H9 (cell line): ENCODE results near the gene ENO3. TPM values are rescaled to one million over a fixed set of nuclear protein-coding genes. Genes with fewer than 3 reads are reported as not detected.

Experiments used
- DNase-seq: peaks from one replicate; pipeline ENCODE4 v3.0.0-alpha.2; 2017
- H2AFZ ChIP-seq: one replicate; pipeline ENCODE4 v1.6.1; 2013; ENCODE audit warnings: mild to moderate bottlenecking, low read length, control low read depth, moderate library complexity
- H2AK5ac ChIP-seq: 2 replicates; pipeline ENCODE4 v1.6.1; 2013; ENCODE audit warnings: low read length, control low read depth, mixed read lengths; ENCODE audit not compliant: insufficient read length
- H2BK120ac ChIP-seq: one replicate; pipeline ENCODE4 v1.6.1; 2013; ENCODE audit warnings: low read depth, mild to moderate bottlenecking, low read length, control low read depth, inconsistent platforms; ENCODE audit not compliant: poor library complexity, severe bottlenecking
- H2BK12ac ChIP-seq: 2 replicates; pipeline ENCODE4 v1.6.1; 2013; ENCODE audit warnings: low read length, control low read depth, mixed read lengths, low read depth; ENCODE audit not compliant: insufficient read length
- H2BK15ac ChIP-seq: 2 replicates; pipeline ENCODE4 v1.6.1; 2013; ENCODE audit warnings: low read depth, low read length, control low read depth
- H2BK20ac ChIP-seq: one replicate; pipeline ENCODE4 v1.6.1; 2013; ENCODE audit warnings: low read depth, mild to moderate bottlenecking, low read length, control low read depth, inconsistent platforms; ENCODE audit not compliant: poor library complexity, severe bottlenecking
- H2BK5ac ChIP-seq: 2 replicates; pipeline ENCODE4 v1.6.1; 2013; ENCODE audit warnings: low read length, control low read depth, mixed read lengths; ENCODE audit not compliant: insufficient read length
- H3K14ac ChIP-seq: 2 replicates; pipeline ENCODE4 v1.6.1; 2013; ENCODE audit warnings: low read length, control low read depth; ENCODE audit not compliant: insufficient read depth
- H3K18ac ChIP-seq: 2 replicates; pipeline ENCODE4 v1.6.1; 2013; ENCODE audit warnings: low read depth, mild to moderate bottlenecking, mixed read lengths, low read length, control low read depth; ENCODE audit not compliant: insufficient read length
- H3K23ac ChIP-seq: 2 replicates; pipeline ENCODE4 v1.6.1; 2013; ENCODE audit warnings: low read length, control low read depth, mixed read lengths, low read depth; ENCODE audit not compliant: insufficient read length
- H3K23me2 ChIP-seq: 2 replicates; pipeline ENCODE4 v1.6.1; 2013; ENCODE audit warnings: low read depth, mild to moderate bottlenecking, mixed read lengths, low read length, control low read depth; ENCODE audit not compliant: insufficient read length, poor library complexity, severe bottlenecking
- H3K27ac ChIP-seq: 2 replicates; pipeline ENCODE4 v1.5.1; 2013; ENCODE audit warnings: low read length, control low read depth, mixed read lengths, low read depth; ENCODE audit not compliant: insufficient read length
- H3K27me3 ChIP-seq: 2 replicates; pipeline ENCODE4 v1.6.1; 2013; ENCODE audit warnings: low read length, control low read depth, inconsistent platforms; ENCODE audit not compliant: insufficient read depth
- H3K4ac ChIP-seq: 2 replicates; pipeline ENCODE4 v1.6.1; 2013; ENCODE audit warnings: low read depth, mild to moderate bottlenecking, control low read depth, inconsistent platforms, low read length, moderate library complexity
- H3K4me1 ChIP-seq: 2 replicates; pipeline ENCODE4 v1.6.1; 2013; ENCODE audit warnings: low read length, control low read depth, inconsistent platforms; ENCODE audit not compliant: insufficient read depth
- H3K4me2 ChIP-seq: 2 replicates; pipeline ENCODE4 v1.6.1; 2013; ENCODE audit warnings: low read length, control low read depth, mixed read lengths; ENCODE audit not compliant: insufficient read length, insufficient read depth
- H3K56ac ChIP-seq: 2 replicates; pipeline ENCODE4 v1.6.1; 2013; ENCODE audit warnings: low read depth, mild to moderate bottlenecking, mixed read lengths, low read length, control low read depth; ENCODE audit not compliant: insufficient read length
- H3K79me1 ChIP-seq: 2 replicates; pipeline ENCODE4 v1.6.1; 2013; ENCODE audit warnings: low read depth, mild to moderate bottlenecking, moderate library complexity, low read length, control low read depth, inconsistent platforms; ENCODE audit not compliant: insufficient read depth, poor library complexity, severe bottlenecking
- H3K79me2 ChIP-seq: 2 replicates; pipeline ENCODE4 v1.6.1; 2013; ENCODE audit warnings: low read length, control low read depth, inconsistent platforms; ENCODE audit not compliant: insufficient read depth
- H3K9ac ChIP-seq: 2 replicates; pipeline ENCODE4 v1.6.1; 2013; ENCODE audit warnings: low read length, control low read depth, mixed read lengths; ENCODE audit not compliant: insufficient read length; ENCODE audit errors: extremely low read depth
- H3K9me3 ChIP-seq: one replicate; pipeline ENCODE4 v1.6.1; 2013; ENCODE audit warnings: low read depth, low read length, inconsistent platforms; ENCODE audit not compliant: control insufficient read depth
- H3T11ph ChIP-seq: one replicate; pipeline ENCODE4 v1.6.1; 2013; ENCODE audit warnings: mild to moderate bottlenecking, low read length, control low read depth, inconsistent platforms
- H4K20me1 ChIP-seq: one replicate; pipeline ENCODE4 v1.6.1; 2013; ENCODE audit not compliant: control insufficient read depth, insufficient read length, insufficient read depth
- H4K5ac ChIP-seq: 2 replicates; pipeline ENCODE4 v1.6.1; 2013; ENCODE audit warnings: low read depth, mild to moderate bottlenecking, mixed read lengths, low read length, control low read depth; ENCODE audit not compliant: insufficient read length
- H4K8ac ChIP-seq: replicated peaks from 2 replicates; pipeline ENCODE4 v1.6.1; 2013; ENCODE audit warnings: low read length, control low read depth, mixed read lengths, low read depth; ENCODE audit not compliant: insufficient read length
- H4K91ac ChIP-seq: 2 replicates; pipeline ENCODE4 v1.6.1; 2013; ENCODE audit warnings: low read depth, mild to moderate bottlenecking, moderate library complexity, mixed read lengths, low read length, control low read depth; ENCODE audit not compliant: insufficient read length
- H3K27ac Mint-ChIP-seq, 3 experiments: 2 replicates in 2 of 3; 3 replicates in 1 of 3; pipeline ENCODE4 v1.8.0; 2020 to 2021; ENCODE audit warnings: mixed read lengths in 3 of 3, mild to moderate bottlenecking in 1 of 3, moderate library complexity in 1 of 3
- H3K27me3 Mint-ChIP-seq: 2 replicates; pipeline ENCODE4 v1.8.0; 2021; ENCODE audit warnings: low read depth, mild to moderate bottlenecking, moderate library complexity, mixed read lengths
- H3K36me3 Mint-ChIP-seq, 3 experiments: 2 replicates in 2 of 3; 3 replicates in 1 of 3; pipeline ENCODE4 v1.8.0; 2020 to 2021; ENCODE audit warnings: low read depth in 3 of 3, mixed read lengths in 3 of 3; ENCODE audit not compliant: insufficient read depth in 1 of 3
- H3K4me1 Mint-ChIP-seq, 2 experiments: 2 replicates each; pipeline ENCODE4 v1.8.0; 2020; ENCODE audit warnings: mixed read lengths in 2 of 2
- H3K4me3 Mint-ChIP-seq, 2 experiments: 2 replicates in 1 of 2; 3 replicates in 1 of 2; pipeline ENCODE4 v1.8.0; 2020 to 2021; ENCODE audit warnings: mild to moderate bottlenecking in 2 of 2, mixed read lengths in 2 of 2, moderate library complexity in 1 of 2
- H3K9me3 Mint-ChIP-seq, 2 experiments: 2 replicates in 1 of 2; 3 replicates in 1 of 2; pipeline ENCODE4 v1.8.0; 2020; ENCODE audit warnings: mild to moderate bottlenecking in 2 of 2, mixed read lengths in 2 of 2, moderate library complexity in 1 of 2
- CTCF ChIP-seq: fragments of 200-600 bp; sonication (generic); conservative IDR thresholded peaks from 3 replicates; pipeline ENCODE4 v1.8.0; 2021; ENCODE audit warnings: antibody characterized with exemption, mild to moderate bottlenecking
- WGBS: extraction: QIAGEN DNeasy Blood & Tissue Kit; methylation state at CpG from one replicate; pipeline ENCODE4 v1.1.7; 2013; ENCODE audit warnings: missing lambda C conversion rate, low lambda C conversion rate, mixed read lengths; ENCODE audit not compliant: insufficient read length; ENCODE audit errors: extremely low coverage; 5-methylcytosine and 5-hydroxymethylcytosine counted together
- total RNA-seq: library from RNA; stranded (reverse); gene quantifications from 2 replicates; pipeline ENCODE4 v1.2.1, GENCODE V29; 2021

Gene ENO3
- total RNA-seq, 1 experiment from 2014 or later = 25.4 TPM

- no peak overlapping the region for H4K5ac ChIP-seq
- H3K9me3 ChIP-seq = no peaks in the 10 kb centered on the region
- H4K8ac ChIP-seq = no peak overlapping the region
- peak overlapping the region; percentile 48 for H3K9ac ChIP-seq
- no peaks in the 10 kb centered on the region for H3K9me3 Mint-ChIP-seq
- no peak overlapping the region for H2BK120ac ChIP-seq
- peak overlapping the region; percentile 88 to 92 for H3K4me3 Mint-ChIP-seq
- no peaks in the 10 kb centered on the region; the same call in 1 of the 2 replicates for H3K27me3 ChIP-seq
- H3K23me2 ChIP-seq = peaks cover 14% of the 10 kb centered on the region
- H2AK5ac ChIP-seq = no peak overlapping the region
- no peak overlapping the region for H2BK5ac ChIP-seq
- H2BK15ac ChIP-seq = no peak overlapping the region
- peaks cover 26% of the 10 kb centered on the region for H3K27me3 Mint-ChIP-seq
- H3K4me2 ChIP-seq = peak overlapping the region; percentile 95
- no peak for TF ChIP-seq CTCF
- H2BK12ac ChIP-seq = no peak overlapping the region
- H3K14ac ChIP-seq = peak overlapping the region; percentile 45; the same call in 1 of the 2 replicates
- H3K23ac ChIP-seq = no peak overlapping the region
- no peak overlapping the region for H3K18ac ChIP-seq
- H3K27ac Mint-ChIP-seq = peak overlapping the region in 1 of 3 experiments; percentile 35; a peak in 2 of 7 replicates
- H3K4me1 Mint-ChIP-seq = peaks cover 12 to 20% of the 10 kb centered on the region in 2 experiments
- peaks cover 4% of the 10 kb centered on the region; the same call in 1 of the 2 replicates for H3K79me2 ChIP-seq
- peaks cover 22 to 35% (median 35%) of the 10 kb centered on the region in 3 experiments for H3K36me3 Mint-ChIP-seq
- H2BK20ac ChIP-seq = no peak overlapping the region
- H3K27ac ChIP-seq = no peak overlapping the region
- H3T11ph ChIP-seq = no peak overlapping the region
- H3K4ac ChIP-seq = no peak overlapping the region
- DNase-seq = no peak
- peaks cover 2% of the 10 kb centered on the region for H3K4me1 ChIP-seq
- no peak overlapping the region for H2AFZ ChIP-seq
- no peak overlapping the region for H3K56ac ChIP-seq
- H4K91ac ChIP-seq = no peak overlapping the region
- peaks cover 8% of the 10 kb centered on the region for H3K79me1 ChIP-seq
- WGBS = no CpG with 5 or more reads among the region's 14 CpGs
- no peaks in the 10 kb centered on the region for H4K20me1 ChIP-seq
Measured at GRCh38 chr17:4998732-4999429, 48.0 kb downstream of the ENO3 start.
